GM23338 (cell line): ENCODE results near the gene KRT17. TPM values are rescaled to one million over a fixed set of nuclear protein-coding genes. Genes with fewer than 3 reads are reported as not detected.

ENCODE experiments used
- ATAC-seq: fragments of 200-7000 bp; cut with Tn5 transposase; 3 replicates; pipeline ENCODE4 v1.9.1; 2020
- DNase-seq: peaks from one replicate; pipeline ENCODE4 v3.0.0-alpha.2; 2015; ENCODE audit warnings: low spot score
- H2AFZ ChIP-seq: fragments of 200-600 bp; sonication (generic); 2 replicates; pipeline ENCODE4 v1.8.0; 2016; ENCODE audit warnings: antibody characterized with exemption, mild to moderate bottlenecking, moderate library complexity
- H3F3A ChIP-seq: fragments of 200-600 bp; sonication (generic); replicated peaks from 2 replicates; pipeline ENCODE4 v1.8.0; 2017; ENCODE audit warnings: antibody characterized with exemption, mixed run types, low read depth
- H3K27ac ChIP-seq: fragments of 200-600 bp; sonication (generic); 2 replicates; pipeline ENCODE4 v1.6.1; 2016; ENCODE audit warnings: low read depth
- H3K27me3 ChIP-seq: fragments of 200-600 bp; sonication (generic); 2 replicates; pipeline ENCODE4 v1.8.0; 2016; ENCODE audit warnings: mild to moderate bottlenecking, mixed run types, moderate library complexity; ENCODE audit not compliant: insufficient read depth
- H3K36me3 ChIP-seq: fragments of 200-600 bp; sonication (generic); 2 replicates; pipeline ENCODE4 v1.8.0; 2016; ENCODE audit warnings: mild to moderate bottlenecking; ENCODE audit not compliant: insufficient read depth
- H3K4me1 ChIP-seq: fragments of 200-600 bp; sonication (generic); 2 replicates; pipeline ENCODE4 v1.8.0; 2016; ENCODE audit warnings: mild to moderate bottlenecking, moderate library complexity; ENCODE audit not compliant: insufficient read depth
- H3K4me2 ChIP-seq: fragments of 200-600 bp; sonication (generic); 2 replicates; pipeline ENCODE4 v1.7.1; 2017; ENCODE audit warnings: mixed run types
- H3K4me3 ChIP-seq: fragments of 200-600 bp; sonication (generic); 2 replicates; pipeline ENCODE4 v1.6.1; 2016; ENCODE audit warnings: mixed run types
- H3K79me2 ChIP-seq: fragments of 200-600 bp; sonication (generic); replicated peaks from 2 replicates; pipeline ENCODE4 v1.8.0; 2017; ENCODE audit warnings: mild to moderate bottlenecking; ENCODE audit not compliant: insufficient read depth
- H3K9me2 ChIP-seq: fragments of 200-600 bp; sonication (generic); 2 replicates; pipeline ENCODE4 v1.8.0; 2017; ENCODE audit not compliant: insufficient read depth
- H4K20me1 ChIP-seq: fragments of 200-600 bp; sonication (generic); replicated peaks from 2 replicates; pipeline ENCODE4 v1.8.0; 2017; ENCODE audit warnings: mild to moderate bottlenecking; ENCODE audit not compliant: insufficient read depth
- H3K27ac Mint-ChIP-seq: 2 replicates; pipeline ENCODE4 v1.8.0; 2020; ENCODE audit warnings: inconsistent platforms, mild to moderate bottlenecking, moderate library complexity, mixed read lengths
- H3K27me3 Mint-ChIP-seq: 3 replicates; pipeline ENCODE4 v1.8.0; 2022; ENCODE audit warnings: low read depth, mild to moderate bottlenecking, moderate library complexity, mixed read lengths, inconsistent platforms; ENCODE audit not compliant: insufficient read depth, poor library complexity
- H3K36me3 Mint-ChIP-seq: 3 replicates; pipeline ENCODE4 v1.8.0; 2021; ENCODE audit warnings: low read depth, mild to moderate bottlenecking, inconsistent platforms, moderate library complexity, mixed read lengths
- H3K4me1 Mint-ChIP-seq: 3 replicates; pipeline ENCODE4 v1.8.0; 2020; ENCODE audit warnings: mild to moderate bottlenecking, inconsistent platforms, mixed read lengths
- H3K4me3 Mint-ChIP-seq: 3 replicates; pipeline ENCODE4 v1.8.0; 2021; ENCODE audit warnings: moderate library complexity, mild to moderate bottlenecking, inconsistent platforms, mixed read lengths
- H3K9me3 Mint-ChIP-seq: 3 replicates; pipeline ENCODE4 v1.8.0; 2020; ENCODE audit warnings: moderate library complexity, mild to moderate bottlenecking, inconsistent platforms, mixed read lengths
- CREB1 ChIP-seq: fragments of 250-450 bp; sonication (Bioruptor Pico); IDR thresholded peaks from 2 replicates; pipeline ENCODE4 v1.5.0; 2020; ENCODE audit warnings: low read depth, mild to moderate bottlenecking, moderate library complexity
- EZH2 ChIP-seq: fragments of 200-600 bp; sonication (generic); IDR thresholded peaks from one replicate; pipeline ENCODE4 v1.8.0; 2017; ENCODE audit warnings: antibody characterized with exemption, mild to moderate bottlenecking, low read depth; ENCODE audit not compliant: unreplicated experiment
- EZH2phosphoT487 ChIP-seq: fragments of 200-600 bp; sonication (generic); IDR thresholded peaks from one replicate; pipeline ENCODE4 v1.8.1; 2018; ENCODE audit warnings: antibody characterized with exemption; ENCODE audit not compliant: unreplicated experiment
- JUNB ChIP-seq: IDR thresholded peaks from one replicate; pipeline ENCODE4 v1.6.1; 2016; ENCODE audit warnings: antibody characterized with exemption; ENCODE audit not compliant: unreplicated experiment
- NANOG ChIP-seq: IDR thresholded peaks from 2 replicates; pipeline ENCODE4 v1.6.1; 2016; ENCODE audit warnings: antibody characterized with exemption, borderline replicate concordance
- POLR2AphosphoS5 ChIP-seq: IDR thresholded peaks from 2 replicates; pipeline ENCODE4 v1.6.1; 2016; ENCODE audit warnings: antibody characterized with exemption, low read depth
- STAT1 ChIP-seq: IDR thresholded peaks from one replicate; pipeline ENCODE4 v1.6.1; 2016; ENCODE audit warnings: antibody characterized with exemption; ENCODE audit not compliant: unreplicated experiment
- ZNF114 ChIP-seq: fragments of 250-450 bp; sonication (Bioruptor Pico); IDR thresholded peaks from 2 replicates; pipeline ENCODE4 v1.5.0; 2020; ENCODE audit warnings: mild to moderate bottlenecking, moderate library complexity
- ZNF331 ChIP-seq: fragments of 250-450 bp; sonication (Bioruptor Pico); IDR thresholded peaks from 2 replicates; pipeline ENCODE4 v1.5.0; 2020; ENCODE audit warnings: low read depth, mild to moderate bottlenecking, moderate library complexity
- polyA plus RNA-seq: library from polyadenylated mRNA; unstranded; fragments of >200 nt; fragmentation: Nextera tagmentation; extraction: Ambion mirVana; gene quantifications from 2 replicates; pipeline ENCODE4 v1.2.1, GENCODE V29; 2016
- total RNA-seq: library from RNA; depleted of rRNA; stranded (reverse); fragments of >200 nt; shearing (Covaris generic); gene quantifications from 2 replicates; pipeline ENCODE4 v1.2.3, GENCODE V29; 2014
- TF ChIP-seq, protein P1 (sequence below): IDR thresholded peaks from 2 replicates; pipeline ENCODE4 v1.6.1; 2016; ENCODE audit warnings: antibody characterized with exemption
- TF ChIP-seq, protein P2 (sequence below), 2 experiments: fragments of 200-600 bp in 1 of 2; sonication (generic) in 1 of 2; conservative IDR thresholded peaks; 2 replicates each; pipeline versions ENCODE4 v1.5.1 to v1.6.1; 2016 to 2017; ENCODE audit warnings: antibody characterized with exemption in 2 of 2, low read depth in 2 of 2, mild to moderate bottlenecking in 2 of 2, moderate library complexity in 1 of 2
- TF ChIP-seq, protein P3 (sequence below): fragments of 250-450 bp; sonication (Bioruptor Pico); IDR thresholded peaks from 2 replicates; pipeline ENCODE4 v1.5.0; 2020; ENCODE audit warnings: mild to moderate bottlenecking, moderate library complexity
- TF ChIP-seq, protein P4 (sequence below): IDR thresholded peaks from one replicate; pipeline ENCODE4 v1.6.1; 2018; ENCODE audit warnings: antibody characterized with exemption; ENCODE audit not compliant: unreplicated experiment

KRT17 gene
- total and polyA plus RNA-seq, 2 experiments from 2014 or later: 0.63 to 1.8 TPM

DNA sequence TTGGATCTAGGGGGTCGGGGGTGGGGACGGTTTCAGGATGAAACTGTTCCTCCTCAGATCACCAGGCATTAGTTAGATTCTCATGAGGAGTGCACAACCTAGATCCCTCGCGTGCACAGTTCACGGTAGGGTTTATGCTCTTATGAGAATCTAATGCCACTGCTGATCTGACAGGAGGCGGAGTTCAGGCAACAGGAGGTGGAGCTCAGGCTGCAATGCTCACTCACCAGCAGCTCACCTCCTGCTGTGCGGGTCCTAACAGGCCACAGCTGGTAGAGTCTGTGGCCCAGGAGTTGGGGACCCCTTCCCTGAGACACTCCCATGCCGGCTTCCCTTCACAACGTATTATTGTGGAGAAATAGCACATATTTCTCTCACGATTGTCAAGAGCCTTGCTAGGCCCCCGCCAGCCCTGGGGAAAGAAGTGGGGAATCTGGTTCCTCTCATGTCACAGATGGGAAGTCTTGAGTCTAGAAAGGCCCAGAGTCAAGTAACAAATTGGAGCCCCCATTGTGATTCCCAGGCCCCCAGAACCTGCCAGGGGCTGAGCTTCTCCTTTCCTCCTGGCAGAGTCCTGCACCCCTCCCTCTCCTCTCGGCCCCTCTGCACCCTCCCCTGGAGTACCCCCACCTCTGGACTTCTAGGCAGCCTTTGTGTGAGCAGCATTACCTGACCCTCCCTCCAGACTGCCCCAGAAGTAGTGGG is 31.6 kb downstream of the KRT17 start:
- no peaks in the 10 kb centered on the region for H3K27me3 ChIP-seq
- H3K9me2 ChIP-seq: no peaks in the 10 kb centered on the region
- H3K27ac ChIP-seq: no peak overlapping the region
- TF ChIP-seq EZH2 (no peak), ZNF331 (CRISPR knock-in tag) (no peak), NANOG (no peak), EZH2phosphoT487 (no peak), ZNF114 (CRISPR knock-in tag) (no peak), JUNB (no peak), POLR2AphosphoS5 (no peak), CREB1 (no peak), STAT1 (no peak)
- TF ChIP-seq, protein P1, sequence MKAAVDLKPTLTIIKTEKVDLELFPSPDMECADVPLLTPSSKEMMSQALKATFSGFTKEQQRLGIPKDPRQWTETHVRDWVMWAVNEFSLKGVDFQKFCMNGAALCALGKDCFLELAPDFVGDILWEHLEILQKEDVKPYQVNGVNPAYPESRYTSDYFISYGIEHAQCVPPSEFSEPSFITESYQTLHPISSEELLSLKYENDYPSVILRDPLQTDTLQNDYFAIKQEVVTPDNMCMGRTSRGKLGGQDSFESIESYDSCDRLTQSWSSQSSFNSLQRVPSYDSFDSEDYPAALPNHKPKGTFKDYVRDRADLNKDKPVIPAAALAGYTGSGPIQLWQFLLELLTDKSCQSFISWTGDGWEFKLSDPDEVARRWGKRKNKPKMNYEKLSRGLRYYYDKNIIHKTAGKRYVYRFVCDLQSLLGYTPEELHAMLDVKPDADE: no peak
- TF ChIP-seq, protein P2, sequence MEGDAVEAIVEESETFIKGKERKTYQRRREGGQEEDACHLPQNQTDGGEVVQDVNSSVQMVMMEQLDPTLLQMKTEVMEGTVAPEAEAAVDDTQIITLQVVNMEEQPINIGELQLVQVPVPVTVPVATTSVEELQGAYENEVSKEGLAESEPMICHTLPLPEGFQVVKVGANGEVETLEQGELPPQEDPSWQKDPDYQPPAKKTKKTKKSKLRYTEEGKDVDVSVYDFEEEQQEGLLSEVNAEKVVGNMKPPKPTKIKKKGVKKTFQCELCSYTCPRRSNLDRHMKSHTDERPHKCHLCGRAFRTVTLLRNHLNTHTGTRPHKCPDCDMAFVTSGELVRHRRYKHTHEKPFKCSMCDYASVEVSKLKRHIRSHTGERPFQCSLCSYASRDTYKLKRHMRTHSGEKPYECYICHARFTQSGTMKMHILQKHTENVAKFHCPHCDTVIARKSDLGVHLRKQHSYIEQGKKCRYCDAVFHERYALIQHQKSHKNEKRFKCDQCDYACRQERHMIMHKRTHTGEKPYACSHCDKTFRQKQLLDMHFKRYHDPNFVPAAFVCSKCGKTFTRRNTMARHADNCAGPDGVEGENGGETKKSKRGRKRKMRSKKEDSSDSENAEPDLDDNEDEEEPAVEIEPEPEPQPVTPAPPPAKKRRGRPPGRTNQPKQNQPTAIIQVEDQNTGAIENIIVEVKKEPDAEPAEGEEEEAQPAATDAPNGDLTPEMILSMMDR (conservative IDR thresholded peaks at IDR 0.05; ENCODE audit: low read depth in 2 of 2): no peak
- TF ChIP-seq, protein P3, sequence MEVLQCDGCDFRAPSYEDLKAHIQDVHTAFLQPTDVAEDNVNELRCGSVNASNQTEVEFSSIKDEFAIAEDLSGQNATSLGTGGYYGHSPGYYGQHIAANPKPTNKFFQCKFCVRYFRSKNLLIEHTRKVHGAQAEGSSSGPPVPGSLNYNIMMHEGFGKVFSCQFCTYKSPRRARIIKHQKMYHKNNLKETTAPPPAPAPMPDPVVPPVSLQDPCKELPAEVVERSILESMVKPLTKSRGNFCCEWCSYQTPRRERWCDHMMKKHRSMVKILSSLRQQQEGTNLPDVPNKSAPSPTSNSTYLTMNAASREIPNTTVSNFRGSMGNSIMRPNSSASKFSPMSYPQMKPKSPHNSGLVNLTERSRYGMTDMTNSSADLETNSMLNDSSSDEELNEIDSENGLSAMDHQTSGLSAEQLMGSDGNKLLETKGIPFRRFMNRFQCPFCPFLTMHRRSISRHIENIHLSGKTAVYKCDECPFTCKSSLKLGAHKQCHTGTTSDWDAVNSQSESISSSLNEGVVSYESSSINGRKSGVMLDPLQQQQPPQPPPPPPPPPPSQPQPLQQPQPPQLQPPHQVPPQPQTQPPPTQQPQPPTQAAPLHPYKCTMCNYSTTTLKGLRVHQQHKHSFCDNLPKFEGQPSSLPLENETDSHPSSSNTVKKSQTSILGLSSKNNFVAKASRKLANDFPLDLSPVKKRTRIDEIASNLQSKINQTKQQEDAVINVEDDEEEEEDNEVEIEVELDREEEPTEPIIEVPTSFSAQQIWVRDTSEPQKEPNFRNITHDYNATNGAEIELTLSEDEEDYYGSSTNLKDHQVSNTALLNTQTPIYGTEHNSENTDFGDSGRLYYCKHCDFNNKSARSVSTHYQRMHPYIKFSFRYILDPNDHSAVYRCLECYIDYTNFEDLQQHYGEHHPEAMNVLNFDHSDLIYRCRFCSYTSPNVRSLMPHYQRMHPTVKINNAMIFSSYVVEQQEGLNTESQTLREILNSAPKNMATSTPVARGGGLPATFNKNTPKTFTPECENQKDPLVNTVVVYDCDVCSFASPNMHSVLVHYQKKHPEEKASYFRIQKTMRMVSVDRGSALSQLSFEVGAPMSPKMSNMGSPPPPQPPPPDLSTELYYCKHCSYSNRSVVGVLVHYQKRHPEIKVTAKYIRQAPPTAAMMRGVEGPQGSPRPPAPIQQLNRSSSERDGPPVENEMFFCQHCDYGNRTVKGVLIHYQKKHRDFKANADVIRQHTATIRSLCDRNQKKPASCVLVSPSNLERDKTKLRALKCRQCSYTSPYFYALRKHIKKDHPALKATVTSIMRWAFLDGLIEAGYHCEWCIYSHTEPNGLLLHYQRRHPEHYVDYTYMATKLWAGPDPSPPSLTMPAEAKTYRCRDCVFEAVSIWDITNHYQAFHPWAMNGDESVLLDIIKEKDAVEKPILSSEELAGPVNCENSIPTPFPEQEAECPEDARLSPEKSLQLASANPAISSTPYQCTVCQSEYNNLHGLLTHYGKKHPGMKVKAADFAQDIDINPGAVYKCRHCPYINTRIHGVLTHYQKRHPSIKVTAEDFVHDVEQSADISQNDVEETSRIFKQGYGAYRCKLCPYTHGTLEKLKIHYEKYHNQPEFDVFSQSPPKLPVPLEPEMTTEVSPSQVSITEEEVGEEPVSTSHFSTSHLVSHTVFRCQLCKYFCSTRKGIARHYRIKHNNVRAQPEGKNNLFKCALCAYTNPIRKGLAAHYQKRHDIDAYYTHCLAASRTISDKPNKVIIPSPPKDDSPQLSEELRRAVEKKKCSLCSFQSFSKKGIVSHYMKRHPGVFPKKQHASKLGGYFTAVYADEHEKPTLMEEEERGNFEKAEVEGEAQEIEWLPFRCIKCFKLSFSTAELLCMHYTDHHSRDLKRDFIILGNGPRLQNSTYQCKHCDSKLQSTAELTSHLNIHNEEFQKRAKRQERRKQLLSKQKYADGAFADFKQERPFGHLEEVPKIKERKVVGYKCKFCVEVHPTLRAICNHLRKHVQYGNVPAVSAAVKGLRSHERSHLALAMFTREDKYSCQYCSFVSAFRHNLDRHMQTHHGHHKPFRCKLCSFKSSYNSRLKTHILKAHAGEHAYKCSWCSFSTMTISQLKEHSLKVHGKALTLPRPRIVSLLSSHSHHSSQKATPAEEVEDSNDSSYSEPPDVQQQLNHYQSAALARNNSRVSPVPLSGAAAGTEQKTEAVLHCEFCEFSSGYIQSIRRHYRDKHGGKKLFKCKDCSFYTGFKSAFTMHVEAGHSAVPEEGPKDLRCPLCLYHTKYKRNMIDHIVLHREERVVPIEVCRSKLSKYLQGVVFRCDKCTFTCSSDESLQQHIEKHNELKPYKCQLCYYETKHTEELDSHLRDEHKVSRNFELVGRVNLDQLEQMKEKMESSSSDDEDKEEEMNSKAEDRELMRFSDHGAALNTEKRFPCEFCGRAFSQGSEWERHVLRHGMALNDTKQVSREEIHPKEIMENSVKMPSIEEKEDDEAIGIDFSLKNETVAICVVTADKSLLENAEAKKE (CRISPR knock-in tag): no peak
- TF ChIP-seq, protein P4, sequence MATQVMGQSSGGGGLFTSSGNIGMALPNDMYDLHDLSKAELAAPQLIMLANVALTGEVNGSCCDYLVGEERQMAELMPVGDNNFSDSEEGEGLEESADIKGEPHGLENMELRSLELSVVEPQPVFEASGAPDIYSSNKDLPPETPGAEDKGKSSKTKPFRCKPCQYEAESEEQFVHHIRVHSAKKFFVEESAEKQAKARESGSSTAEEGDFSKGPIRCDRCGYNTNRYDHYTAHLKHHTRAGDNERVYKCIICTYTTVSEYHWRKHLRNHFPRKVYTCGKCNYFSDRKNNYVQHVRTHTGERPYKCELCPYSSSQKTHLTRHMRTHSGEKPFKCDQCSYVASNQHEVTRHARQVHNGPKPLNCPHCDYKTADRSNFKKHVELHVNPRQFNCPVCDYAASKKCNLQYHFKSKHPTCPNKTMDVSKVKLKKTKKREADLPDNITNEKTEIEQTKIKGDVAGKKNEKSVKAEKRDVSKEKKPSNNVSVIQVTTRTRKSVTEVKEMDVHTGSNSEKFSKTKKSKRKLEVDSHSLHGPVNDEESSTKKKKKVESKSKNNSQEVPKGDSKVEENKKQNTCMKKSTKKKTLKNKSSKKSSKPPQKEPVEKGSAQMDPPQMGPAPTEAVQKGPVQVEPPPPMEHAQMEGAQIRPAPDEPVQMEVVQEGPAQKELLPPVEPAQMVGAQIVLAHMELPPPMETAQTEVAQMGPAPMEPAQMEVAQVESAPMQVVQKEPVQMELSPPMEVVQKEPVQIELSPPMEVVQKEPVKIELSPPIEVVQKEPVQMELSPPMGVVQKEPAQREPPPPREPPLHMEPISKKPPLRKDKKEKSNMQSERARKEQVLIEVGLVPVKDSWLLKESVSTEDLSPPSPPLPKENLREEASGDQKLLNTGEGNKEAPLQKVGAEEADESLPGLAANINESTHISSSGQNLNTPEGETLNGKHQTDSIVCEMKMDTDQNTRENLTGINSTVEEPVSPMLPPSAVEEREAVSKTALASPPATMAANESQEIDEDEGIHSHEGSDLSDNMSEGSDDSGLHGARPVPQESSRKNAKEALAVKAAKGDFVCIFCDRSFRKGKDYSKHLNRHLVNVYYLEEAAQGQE: no peak
- H3K36me3 Mint-ChIP-seq: no peaks in the 10 kb centered on the region
- peaks cover 10% of the 10 kb centered on the region for H3K27me3 Mint-ChIP-seq
- peak; percentile 45 for ATAC-seq
- H3K4me2 ChIP-seq: no peak overlapping the region
- no peaks in the 10 kb centered on the region for H3K36me3 ChIP-seq
- no peak overlapping the region for H3K4me3 Mint-ChIP-seq
- H2AFZ ChIP-seq: no peak overlapping the region
- H4K20me1 ChIP-seq: no peaks in the 10 kb centered on the region
- peaks cover 4% of the 10 kb centered on the region for H3K4me1 Mint-ChIP-seq
- peaks cover 2% of the 10 kb centered on the region for H3K9me3 Mint-ChIP-seq
- H3K27ac Mint-ChIP-seq: no peak overlapping the region
- no peaks in the 10 kb centered on the region for H3F3A ChIP-seq
- DNase-seq: peak; percentile 32
- no peaks in the 10 kb centered on the region for H3K79me2 ChIP-seq
- no peak overlapping the region for H3K4me3 ChIP-seq
- no peaks in the 10 kb centered on the region for H3K4me1 ChIP-seq
